HepG2 (cell line): ENCODE results near the gene TMEM62. TPM values are rescaled to one million over a fixed set of nuclear protein-coding genes. Genes with fewer than 3 reads are reported as not detected.

Experiments
- ATAC-seq: fragments of 200-7000 bp; cut with Tn5 transposase; 3 replicates; pipeline ENCODE4 v1.9.1; 2020; ENCODE audit warnings: mild to moderate bottlenecking, moderate library complexity
- BruUV-seq: library from RNA; stranded (reverse); fragments of 400-500 nt; replicated peaks from 2 replicates; lab custom pipeline; 2021; lab: Mats Ljungman, UMichigan
- CTCF ChIA-PET: fragments of 300-600 bp; formaldehyde crosslinking; extraction: SDS; loops from one replicate; lab custom pipeline; 2021; ENCODE audit warnings: low total read pairs, inconsistent platforms, low intra/inter-chr PET ratio; lab: Yijun Ruan, JAX
- POLR2A ChIA-PET: fragments of 350-600 bp; sonication (Branson Sonifier 250); formaldehyde crosslinking; loops from one replicate; lab custom pipeline; 2020; ENCODE audit warnings: antibody characterized with exemption, inconsistent platforms; lab: Yijun Ruan, JAX
- DNase-seq: peaks from one replicate; pipeline ENCODE4 v3.0.0-alpha.2; 2015; ENCODE audit warnings: low spot score
- FAIRE-seq: peaks from 3 replicates; lab custom pipeline; 2011; peaks lifted over from hg19 to GRCh38; lab: Jason Lieb, UNC
- H2AFZ ChIP-seq: one replicate; pipeline ENCODE4 v1.6.1; 2011; ENCODE audit warnings: low read length, inconsistent platforms
- H3K27ac ChIP-seq: fragments of 300-600 bp; 3 replicates; pipeline ENCODE4 v1.8.0; 2011; ENCODE audit warnings: mixed run types, mild to moderate bottlenecking, mixed read lengths, low read length, inconsistent platforms; ENCODE audit not compliant: insufficient read depth; ENCODE audit errors: extremely low read length
- H3K27me3 ChIP-seq, 2 experiments: fragments of 200-600 bp in 1 of 2; 2 replicates in 1 of 2; 3 replicates in 1 of 2; pipeline versions ENCODE4 v1.6.0 to v1.8.0; 2011; ENCODE audit warnings: low read length in 2 of 2, mild to moderate bottlenecking in 2 of 2, moderate library complexity in 2 of 2, inconsistent platforms in 1 of 2; ENCODE audit not compliant: insufficient read depth in 2 of 2, control insufficient read depth in 1 of 2
- H3K36me3 ChIP-seq, 2 experiments: fragments of 200-600 bp in 1 of 2; replicated peaks in 1 of 2; 2 replicates in 1 of 2; 3 replicates in 1 of 2; pipeline versions ENCODE4 v1.5.1 to v1.8.0; 2011; ENCODE audit warnings: low read length in 2 of 2, inconsistent platforms in 1 of 2; ENCODE audit not compliant: insufficient read depth in 2 of 2, control insufficient read depth in 1 of 2
- H3K4me1 ChIP-seq: 2 replicates; pipeline ENCODE4 v1.5.1; 2012; ENCODE audit warnings: low read length, inconsistent platforms; ENCODE audit not compliant: insufficient read depth
- H3K4me2 ChIP-seq: 2 replicates; pipeline ENCODE4 v1.6.0; 2011; ENCODE audit warnings: low read depth, low read length, inconsistent platforms
- H3K4me3 ChIP-seq, 3 experiments: fragments of 200-600 bp in 1 of 3; sonication (generic), shearing (Covaris generic) in 1 of 3; replicated peaks in 1 of 3; 2 replicates each; pipeline ENCODE4 v1.5.1; 2011 to 2016; ENCODE audit warnings: low read length in 3 of 3, inconsistent platforms in 2 of 3, low read depth in 2 of 3, mild to moderate bottlenecking in 2 of 3, control low read depth in 1 of 3, mixed read lengths in 1 of 3; ENCODE audit not compliant: insufficient read depth in 1 of 3
- H3K79me2 ChIP-seq: one replicate; pipeline ENCODE4 v1.6.1; 2011; ENCODE audit warnings: low read length, inconsistent platforms; ENCODE audit not compliant: insufficient read depth
- H3K9ac ChIP-seq: 2 replicates; pipeline ENCODE4 v1.6.0; 2011; ENCODE audit warnings: mild to moderate bottlenecking, low read depth, low read length, inconsistent platforms; ENCODE audit not compliant: insufficient read depth
- H3K9me3 ChIP-seq: 2 replicates; pipeline ENCODE4 v1.5.1; 2012; ENCODE audit warnings: mild to moderate bottlenecking, low read length
- H4K20me1 ChIP-seq: 2 replicates; pipeline ENCODE4 v1.6.0; 2011; ENCODE audit warnings: inconsistent platforms, mild to moderate bottlenecking, low read length, moderate library complexity; ENCODE audit not compliant: insufficient read depth
- ATF7 ChIP-seq, 2 experiments: fragments of 450-650 bp in 1 of 2; sonication (generic) in 1 of 2; formaldehyde crosslinking in 1 of 2; IDR thresholded peaks; 2 replicates each; pipeline versions ENCODE4 v1.4.0 to v1.6.1; 2016 to 2020; ENCODE audit warnings: antibody characterized with exemption in 1 of 2, mild to moderate bottlenecking in 1 of 2, missing genetic modification reagents in 1 of 2
- BHLHE40 ChIP-seq: IDR thresholded peaks from 2 replicates; pipeline ENCODE4 v1.6.1; 2011; ENCODE audit warnings: low read length, improper control_type of control experiment
- CREM ChIP-seq, 2 experiments: sonication (generic) in 1 of 2; formaldehyde crosslinking in 1 of 2; IDR thresholded peaks; 2 replicates each; pipeline versions ENCODE4 v1.4.0 to v1.6.1; 2016 to 2020; ENCODE audit warnings: antibody characterized with exemption in 1 of 2, mild to moderate bottlenecking in 1 of 2, missing genetic modification reagents in 1 of 2
- FIP1L1 ChIP-seq: fragments of 200-400 bp; formaldehyde crosslinking; IDR thresholded peaks from 2 replicates; pipeline ENCODE4 v1.6.1; 2018; ENCODE audit warnings: low read depth, mild to moderate bottlenecking, low read length, moderate library complexity, borderline replicate concordance; ENCODE audit not compliant: insufficient read depth
- KAT2B ChIP-seq: fragments of 150-350 bp; IDR thresholded peaks from 2 replicates; pipeline ENCODE4 v1.6.1; 2014; ENCODE audit warnings: low read depth, low read length, borderline replicate concordance
- NFRKB ChIP-seq: fragments of 450-650 bp; IDR thresholded peaks from 2 replicates; pipeline ENCODE4 v1.6.1; 2017
- SALL1 ChIP-seq: sonication (generic); formaldehyde crosslinking; IDR thresholded peaks from 2 replicates; pipeline ENCODE4 v1.8.0; 2022; ENCODE audit warnings: mild to moderate bottlenecking, missing genetic modification reagents
- ZNF253 ChIP-seq: sonication (generic); formaldehyde crosslinking; IDR thresholded peaks from 2 replicates; pipeline ENCODE4 v1.8.0; 2022; ENCODE audit warnings: mild to moderate bottlenecking, missing genetic modification reagents, borderline replicate concordance
- ZNF451 ChIP-seq: sonication (generic); formaldehyde crosslinking; IDR thresholded peaks from 2 replicates; pipeline ENCODE4 v1.5.0; 2020; ENCODE audit warnings: mild to moderate bottlenecking, missing genetic modification reagents
- ZNF598 ChIP-seq: sonication (generic); formaldehyde crosslinking; IDR thresholded peaks from 2 replicates; pipeline ENCODE4 v1.5.1; 2020; ENCODE audit warnings: mild to moderate bottlenecking, missing genetic modification reagents, borderline replicate concordance
- WGBS: methylation state at CpG from one replicate; pipeline ENCODE4 v1.1.6; 2017; ENCODE audit warnings: low lambda C conversion rate; 5-methylcytosine and 5-hydroxymethylcytosine counted together
- in situ Hi-C: cut with HindIII; loops from 2 replicates; pipeline ENCODE4 v1.10.0; 2017; ENCODE audit warnings: low pct_unique_long_range_greater_than_20kb; ENCODE audit not compliant: extremely low pct_ligation_motif_present
- intact Hi-C: fragments of 100-400 bp; cut with micrococcal nuclease; formaldehyde crosslinking; loops from one replicate; pipeline ENCODE4 v1.10.0; 2022; ENCODE audit not compliant: unreplicated experiment
- polyA plus RNA-seq, 8 experiments: library from polyadenylated mRNA; depleted of rRNA in 3 of 8; stranded (reverse) in 7 of 8; unstranded in 1 of 8; fragments of >200 nt; fragmentation: Illumina TruSeq in 4 of 8; extraction: Trizol in 4 of 8; gene quantifications; 2 replicates each; pipeline versions ENCODE4 v1.2.1 to v1.2.3, GENCODE V29; 2011 to 2016; ENCODE audit warnings: low read depth in 4 of 8, missing spikeins in 1 of 8, mixed read lengths in 1 of 8; ENCODE audit not compliant: insufficient read depth in 1 of 8
- total RNA-seq, 5 experiments: library from RNA; depleted of rRNA; stranded (reverse); fragments of >200 nt; fragmentation: Illumina TruSeq; extraction: Trizol; gene quantifications; 2 replicates each; pipeline ENCODE4 v1.2.3, GENCODE V29; 2016; ENCODE audit warnings: low read depth in 1 of 5

Gene TMEM62
- total and polyA plus RNA-seq, 2 of the 13 experiments (the other 11 are each of a cell fraction or from before 2014, with no cell fraction given) = 14.2 to 20.9 TPM

- FAIRE-seq (no peak), DNase-seq (no peak), ATAC-seq (no peak)
- intact Hi-C loops = no loop called here
- Histone ChIP-seq H4K20me1 (no peaks in the 10 kb centered on the region), H3K4me3 (no peak overlapping the region), H3K4me1 (no peaks in the 10 kb centered on the region), H3K9ac (no peak overlapping the region), H2AFZ (no peak overlapping the region), H3K79me2 (no peaks in the 10 kb centered on the region), H3K4me2 (peak overlapping the region; percentile 32; the same call in 1 of the 2 replicates), H3K27ac (no peak overlapping the region), H3K9me3 (no peaks in the 10 kb centered on the region), H3K36me3 (no peaks in the 10 kb centered on the region)
- in situ Hi-C loops = loop anchor here (25.0 kb wide), 1 partner anchor 502 kb away; no protein-coding TSS in a partner anchor
- POLR2A ChIA-PET = no interaction called here
- CTCF ChIA-PET = no interaction called here
- no peak for TF ChIP-seq NFRKB
- TF ChIP-seq BHLHE40 = no peak
- TF ChIP-seq ZNF253 (CRISPR knock-in tag) = no peak
- TF ChIP-seq SALL1 = no peak
- no peak for TF ChIP-seq FIP1L1
- TF ChIP-seq, all 625 proteins: peak for 0
- BruUV-seq = no TSS peak
- 22% methylated on average over 8 of the region's 8 CpGs for whole genome bisulfite sequencing
- H3K27me3 ChIP-seq = peaks cover 1 to 38% of the 10 kb centered on the region in 2 experiments; a peak in 4 of 5 replicates
Measured at GRCh38 chr15:43214169-43214568, 80.8 kb downstream of the TMEM62 start.

GRCh38 chr15:43214592-43215295 is 81.4 kb downstream of the TMEM62 start:
- ATAC-seq (no peak), DNase-seq (no peak), FAIRE-seq (no peak)
- POLR2A ChIA-PET = no interaction called here
- Histone ChIP-seq H3K36me3 (no peaks in the 10 kb centered on the region), H3K4me1 (no peaks in the 10 kb centered on the region), H3K4me2 (peak overlapping the region; percentile 32; the same call in 1 of the 2 replicates), H3K9me3 (no peaks in the 10 kb centered on the region), H3K27me3 (peaks cover 1 to 32% of the 10 kb centered on the region in 2 experiments; a peak in 3 of 5 replicates), H3K79me2 (no peaks in the 10 kb centered on the region), H3K27ac (no peak overlapping the region), H3K9ac (no peak overlapping the region), H4K20me1 (no peaks in the 10 kb centered on the region), H3K4me3 (no peak overlapping the region), H2AFZ (no peak overlapping the region)
- TF ChIP-seq ZNF451 (CRISPR knock-in tag) (no peak), ATF7 (IDR thresholded peaks at IDR 0.05) (no peak), ATF7 (CRISPR knock-in tag; IDR thresholded peaks at IDR 0.05) (no peak), ZNF598 (no peak), KAT2B (no peak), CREM (IDR thresholded peaks at IDR 0.05) (no peak), CREM (CRISPR knock-in tag; IDR thresholded peaks at IDR 0.05) (no peak)
- WGBS = 52% methylated on average over 4 of the region's 6 CpGs
- no TSS peak for BruUV-seq
- in situ Hi-C loops (loop anchor here (25.0 kb wide), 1 partner anchor 502 kb away; no protein-coding TSS in a partner anchor), intact Hi-C loops (no loop called here)
- CTCF ChIA-PET = no interaction called here
